GM18507 (cell line): ENCODE data around the gene JMJD7.

Experiments used
- DNase-seq: peaks from one replicate; pipeline ENCODE4 v3.0.0; 2011; ENCODE audit warnings: low read depth; ENCODE audit not compliant: insufficient read length; ENCODE audit errors: extremely low spot score
- FAIRE-seq: peaks from 2 replicates; lab custom pipeline; 2011; peaks lifted over from hg19 to GRCh38; lab: Jason Lieb, UNC

The JMJD7 gene

DNA sequence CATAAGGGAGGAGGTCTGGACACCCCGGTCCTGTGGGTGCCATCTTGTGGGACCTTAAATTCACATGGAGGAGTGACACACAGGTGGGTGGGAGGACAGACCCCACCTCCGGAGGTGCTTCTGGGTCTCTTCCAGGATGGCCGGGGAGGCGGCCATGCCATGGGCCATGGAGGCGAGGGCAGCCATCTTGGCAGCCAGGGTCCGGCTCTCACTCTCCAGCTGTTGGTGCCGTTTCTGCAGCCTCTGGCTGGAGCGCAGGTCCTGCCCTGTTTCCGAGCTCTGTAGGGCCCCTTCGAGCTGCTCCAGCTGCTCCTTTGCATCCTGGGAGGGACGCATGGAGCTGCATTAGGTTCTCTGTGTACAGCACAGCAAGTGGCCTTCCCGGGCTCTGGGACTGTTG is 46.8 kb downstream of the JMJD7 start:
- no peak for FAIRE-seq

GRCh38 chr15:41876007-41876406 is 48.1 kb downstream of the JMJD7 start:
- FAIRE-seq (no peak), DNase-seq (no peak)

More for the DNA sequence above, 46.8 kb downstream of the JMJD7 start:
- no peak for DNase-seq

GRCh38 chr15:41876689-41877088 is 48.8 kb downstream of the JMJD7 start:
- DNase-seq (no peak), FAIRE-seq (no peak)

GRCh38 chr15:41877631-41878354 is 49.9 kb downstream of the JMJD7 start:
- no peak for DNase-seq
- no peak for FAIRE-seq

- DNase-seq (no peak), FAIRE-seq (no peak)
Measured at GRCh38 chr15:41878355-41878699, 50.4 kb downstream of the JMJD7 start.

DNA sequence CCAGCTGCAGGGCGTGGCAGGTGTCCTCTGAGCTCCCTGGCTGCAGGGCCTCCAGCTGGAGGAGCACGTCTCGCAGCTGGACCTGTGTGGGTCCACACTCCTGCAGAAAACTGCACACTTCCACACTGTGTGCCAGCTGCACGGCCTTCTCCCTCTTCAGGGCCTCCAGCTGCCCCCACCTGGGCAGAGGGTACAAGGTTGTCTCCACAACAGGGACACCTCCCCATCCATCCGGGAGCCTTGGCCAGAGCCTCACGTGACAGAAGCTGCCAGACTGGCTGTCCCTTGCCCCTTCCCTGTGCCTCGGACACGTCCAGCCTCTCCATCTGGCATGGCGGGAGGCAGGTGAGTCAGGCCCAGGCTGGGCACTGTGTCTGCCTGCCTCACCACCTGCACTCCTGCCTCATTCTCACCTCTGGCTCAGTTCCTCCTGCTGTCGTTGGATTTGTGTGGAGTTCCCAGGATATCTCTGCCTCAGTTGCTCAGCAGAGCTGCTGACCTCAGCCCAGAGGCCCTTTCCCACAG is 51.5 kb downstream of the JMJD7 start:
- FAIRE-seq (no peak), DNase-seq (no peak)

DNA sequence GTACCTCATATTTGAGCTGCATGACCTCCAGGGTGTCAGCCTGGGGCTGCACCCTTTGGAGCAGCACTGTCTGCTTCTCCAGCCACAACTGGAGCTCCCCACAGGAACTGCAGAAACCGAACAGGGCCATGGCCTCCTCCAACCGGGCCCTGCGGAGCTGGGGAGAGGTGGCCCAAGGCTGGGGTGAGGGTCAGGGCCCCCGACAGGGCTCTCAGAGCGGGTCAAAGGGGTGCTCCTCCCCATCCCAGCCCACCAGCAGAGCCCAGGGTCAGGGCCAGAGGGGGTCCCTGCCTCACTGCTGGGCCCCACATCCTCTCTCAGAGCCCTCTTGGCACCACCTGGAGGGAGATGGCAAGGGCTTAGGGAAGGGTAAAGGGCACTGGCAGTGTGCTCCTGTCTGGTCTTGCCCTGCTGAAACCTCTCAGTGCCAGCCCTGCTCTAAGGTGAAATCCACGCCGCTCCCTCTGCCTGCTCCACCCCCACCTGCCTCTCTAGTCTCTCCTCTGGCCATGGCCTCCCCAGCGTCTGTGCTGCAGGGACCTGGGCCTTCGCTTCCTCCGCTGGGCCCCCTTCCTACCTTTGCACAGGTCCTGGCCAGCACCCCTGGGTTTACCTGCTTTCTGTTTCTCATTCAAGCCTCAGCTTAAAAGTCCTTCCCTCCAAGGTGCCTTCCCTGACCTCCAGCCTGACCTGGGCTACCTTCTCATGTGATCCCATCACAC is 52.4 kb downstream of the JMJD7 start:
- no peak for FAIRE-seq
- DNase-seq = no peak

DNA sequence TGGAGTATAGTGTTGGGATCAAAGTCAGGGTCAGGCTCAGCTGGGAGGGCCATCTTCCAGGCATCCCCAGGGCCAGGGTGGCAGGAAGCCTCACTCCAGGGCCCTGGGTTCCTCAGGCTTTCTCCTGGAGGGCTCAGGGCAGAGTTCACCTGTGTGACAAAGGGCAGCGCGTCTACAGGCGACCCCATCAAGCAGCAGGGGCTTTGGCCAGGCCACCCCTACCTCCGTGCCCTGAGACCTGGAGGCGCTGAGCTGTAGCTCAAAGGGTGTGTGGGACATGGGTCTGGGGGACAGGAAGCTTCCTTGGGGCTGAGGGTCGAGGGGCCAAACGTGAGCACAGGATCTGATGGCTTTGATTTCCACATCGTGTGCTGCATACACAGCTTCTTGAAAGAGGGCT is 53.2 kb downstream of the JMJD7 start:
- no peak for DNase-seq
- FAIRE-seq = no peak

GRCh38 chr15:41881550-41881919 is 53.6 kb downstream of the JMJD7 start:
- FAIRE-seq (no peak), DNase-seq (no peak)

DNA sequence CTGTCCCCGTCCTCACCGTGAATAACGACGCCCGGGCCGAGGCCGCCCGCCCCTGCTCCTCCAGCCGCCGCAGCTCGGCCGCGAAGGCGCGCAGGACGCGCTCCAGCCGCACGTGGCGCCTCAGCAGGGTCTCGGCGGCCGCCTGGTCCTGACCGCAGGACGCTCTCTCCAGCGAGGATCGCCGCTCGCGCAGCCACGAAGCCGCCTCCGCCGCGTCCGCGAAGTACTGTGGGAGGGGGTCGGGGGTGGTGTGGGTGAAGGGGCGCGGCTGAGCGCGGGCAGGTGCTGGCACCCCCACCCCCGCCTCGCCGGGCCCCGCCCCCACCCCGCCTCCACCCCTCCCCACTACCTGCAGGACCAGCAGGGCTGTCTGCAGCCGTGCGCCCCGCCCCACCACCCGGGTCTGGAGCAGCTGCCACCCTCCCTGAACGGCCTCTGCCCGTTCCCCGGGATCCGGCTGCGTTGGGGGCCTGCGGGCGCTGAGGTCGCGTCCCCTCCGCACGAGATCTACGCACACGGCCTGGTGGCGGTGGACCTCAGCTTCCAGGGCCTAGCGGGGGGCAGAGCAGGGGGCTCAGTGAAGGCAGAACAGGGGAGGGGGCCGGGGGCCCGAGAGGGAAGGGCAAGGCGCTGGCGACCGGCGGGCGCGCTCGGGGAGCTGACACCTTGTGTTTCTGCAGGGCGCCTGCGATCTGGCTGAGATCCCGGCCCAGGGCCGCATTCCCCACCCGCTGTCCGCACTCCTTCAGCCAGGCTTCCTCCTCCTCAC is 54.2 kb downstream of the JMJD7 start:
- FAIRE-seq (no peak), DNase-seq (no peak)

DNA sequence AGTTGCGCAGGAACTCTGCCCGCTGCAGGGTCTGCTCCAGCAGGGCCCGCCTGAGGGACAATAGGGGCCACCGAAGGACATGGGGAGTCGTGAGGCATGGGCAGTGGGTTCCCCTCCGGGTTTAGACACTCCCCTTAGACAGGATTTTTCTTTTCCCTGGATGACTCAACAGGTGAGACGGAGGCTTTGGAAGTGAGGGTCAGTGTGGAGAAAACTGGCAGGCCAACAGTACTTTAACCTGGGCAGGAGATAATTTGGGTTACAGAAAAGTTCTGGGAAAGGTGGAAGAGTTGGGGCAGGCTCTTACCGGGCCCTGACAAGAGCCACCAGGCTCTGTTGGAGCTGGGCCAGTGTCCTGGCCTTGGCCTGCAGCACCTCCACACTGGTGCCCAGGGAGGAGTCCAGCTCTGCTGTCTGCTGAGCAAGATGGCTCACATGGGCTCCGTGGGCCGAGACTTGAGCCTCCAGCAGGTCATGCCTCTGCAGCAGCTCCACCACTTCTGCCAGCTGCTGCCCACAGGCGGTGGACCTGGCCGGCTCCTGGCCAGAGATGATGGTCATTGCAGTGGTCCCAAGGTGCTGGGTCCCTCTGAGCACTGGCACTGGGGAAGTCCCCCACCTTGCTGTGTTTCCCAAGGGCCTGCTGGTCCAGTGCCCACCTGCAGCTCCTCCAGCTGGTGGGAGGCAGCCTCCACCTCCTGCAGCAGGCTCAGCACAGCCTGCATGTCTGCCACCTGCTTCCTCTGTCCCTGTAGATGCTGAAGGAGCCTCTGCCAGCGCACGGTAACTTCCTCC is 55.0 kb downstream of the JMJD7 start:
- FAIRE-seq (no peak), DNase-seq (no peak)

DNA sequence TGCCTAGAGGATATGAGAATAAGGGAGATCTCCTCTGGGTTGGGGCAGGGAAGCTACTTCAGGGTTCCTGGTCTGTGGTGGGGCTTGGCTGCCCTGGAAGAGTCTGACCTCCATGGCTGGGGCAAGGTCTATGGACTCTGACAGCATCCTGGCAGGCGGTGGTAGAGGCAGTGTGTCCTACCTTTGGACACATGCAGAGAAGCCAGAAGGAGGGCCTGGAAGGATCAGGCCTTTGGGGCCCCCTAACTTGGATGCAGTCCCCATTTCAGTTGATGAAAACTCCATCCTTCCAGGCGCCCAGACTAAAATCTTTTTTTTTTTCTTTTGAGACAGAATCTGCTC is 55.6 kb downstream of the JMJD7 start:
- no peak for DNase-seq
- no peak for FAIRE-seq

DNA sequence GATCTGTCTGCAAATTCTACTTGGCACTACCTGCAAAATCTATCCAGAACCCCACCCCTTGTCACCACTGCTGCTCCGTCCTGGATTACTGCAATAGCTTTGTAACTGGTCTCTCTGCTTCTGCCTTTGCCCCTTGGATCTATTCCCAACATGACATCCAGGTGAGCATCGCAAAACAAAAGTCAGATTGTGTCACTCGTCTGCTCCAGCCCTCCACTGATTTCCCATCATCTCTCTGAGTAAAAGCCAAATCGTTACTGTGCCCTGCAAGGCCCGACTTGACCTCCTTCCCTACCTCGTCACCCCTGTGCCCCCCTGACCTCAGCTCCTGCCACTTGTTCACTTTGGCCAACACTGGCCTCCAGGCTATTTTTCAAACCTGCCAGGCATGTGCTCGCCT is 56.6 kb downstream of the JMJD7 start:
- FAIRE-seq = no peak
- no peak for DNase-seq

- FAIRE-seq (no peak), DNase-seq (no peak)
Measured at GRCh38 chr15:41885321-41885720, 57.4 kb downstream of the JMJD7 start.

DNA sequence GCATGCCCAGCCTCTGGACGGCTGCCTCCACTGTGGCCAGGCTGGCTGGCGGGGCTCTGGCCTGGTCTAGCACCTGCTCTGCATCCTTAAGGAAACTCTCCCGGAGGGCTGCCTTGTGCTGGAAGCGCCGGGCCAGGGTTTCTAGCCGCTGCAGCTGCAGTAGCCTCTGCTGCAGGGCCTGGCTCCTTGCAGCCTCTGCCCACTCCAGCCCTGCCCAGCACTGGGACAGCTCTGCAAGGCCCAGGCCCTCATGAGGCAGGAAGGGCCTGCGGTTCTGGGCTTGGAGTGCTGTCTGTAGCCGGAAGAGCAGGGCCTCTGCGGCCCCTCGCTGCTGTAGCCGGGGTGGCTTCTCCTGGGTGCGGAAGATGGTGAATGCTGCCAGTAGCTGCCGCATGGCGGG is 57.9 kb downstream of the JMJD7 start:
- DNase-seq (no peak), FAIRE-seq (no peak)

- DNase-seq = no peak
- no peak for FAIRE-seq
Measured at GRCh38 chr15:41886741-41887140, 58.8 kb downstream of the JMJD7 start.

DNA sequence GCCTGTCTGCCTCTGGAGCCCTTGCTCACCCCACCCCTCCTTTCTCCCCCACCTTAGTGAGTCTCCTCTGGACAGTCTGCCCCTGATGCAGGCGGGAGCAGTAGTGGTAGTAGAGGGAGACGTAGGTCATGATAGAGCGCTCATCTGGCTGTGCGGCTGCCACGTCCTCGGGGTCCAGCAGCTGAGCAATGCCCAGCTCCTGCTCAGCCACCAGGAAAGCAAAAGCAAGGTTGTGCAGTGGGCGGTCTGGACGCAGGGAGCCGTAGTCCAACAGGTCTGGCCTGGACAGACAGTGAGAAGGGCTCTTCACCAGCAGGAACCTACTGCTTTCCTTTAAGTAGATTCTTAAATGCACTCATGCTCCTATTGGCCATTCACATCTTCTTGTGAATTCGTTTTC is 59.3 kb downstream of the JMJD7 start:
- FAIRE-seq (no peak), DNase-seq (no peak)
